ENCODE data around the gene CCDC61. TPM values are rescaled to one million over a fixed set of nuclear protein-coding genes. Genes with fewer than 3 reads are reported as not detected.
A peak's percentile ranks its signal among the peaks of the same experiment; 100 is the strongest.

Gene CCDC61
- total RNA-seq, 2 donors from 2014 or later, result 14.7 to 16.9 TPM

GRCh38 chr19:45973553-45974338 is 21.5 kb upstream of the CCDC61 start, which contains the start of gene NOVA2:
TSS of gene NOVA2 (minus strand) at chr19:45973865. CDS start at chr19:45973351, 514 bp downstream.
- Histone ChIP-seq H3K4me3 (peak within 1 kb of the TSS; percentile 45), H3K36me3 (no peaks in the 10 kb centered on the region), H3K9me3 (no peaks in the 10 kb centered on the region), H3K27ac (no peak within 1 kb of the TSS), H3K4me1 (ENCODE audit: control insufficient read depth in 1 of 2, low read depth in 2 of 2) (no peaks in the 10 kb centered on the region), H3K27me3 (replicated peaks; ENCODE audit: insufficient read depth) (peaks cover 11% of the 10 kb centered on the region)
- DNase-seq (ENCODE audit: low spot score) (no peak), ATAC-seq (ENCODE audit: insufficient number of reproducible peaks, low FRiP score, low read depth) (no peak)
- TF ChIP-seq, protein P1, sequence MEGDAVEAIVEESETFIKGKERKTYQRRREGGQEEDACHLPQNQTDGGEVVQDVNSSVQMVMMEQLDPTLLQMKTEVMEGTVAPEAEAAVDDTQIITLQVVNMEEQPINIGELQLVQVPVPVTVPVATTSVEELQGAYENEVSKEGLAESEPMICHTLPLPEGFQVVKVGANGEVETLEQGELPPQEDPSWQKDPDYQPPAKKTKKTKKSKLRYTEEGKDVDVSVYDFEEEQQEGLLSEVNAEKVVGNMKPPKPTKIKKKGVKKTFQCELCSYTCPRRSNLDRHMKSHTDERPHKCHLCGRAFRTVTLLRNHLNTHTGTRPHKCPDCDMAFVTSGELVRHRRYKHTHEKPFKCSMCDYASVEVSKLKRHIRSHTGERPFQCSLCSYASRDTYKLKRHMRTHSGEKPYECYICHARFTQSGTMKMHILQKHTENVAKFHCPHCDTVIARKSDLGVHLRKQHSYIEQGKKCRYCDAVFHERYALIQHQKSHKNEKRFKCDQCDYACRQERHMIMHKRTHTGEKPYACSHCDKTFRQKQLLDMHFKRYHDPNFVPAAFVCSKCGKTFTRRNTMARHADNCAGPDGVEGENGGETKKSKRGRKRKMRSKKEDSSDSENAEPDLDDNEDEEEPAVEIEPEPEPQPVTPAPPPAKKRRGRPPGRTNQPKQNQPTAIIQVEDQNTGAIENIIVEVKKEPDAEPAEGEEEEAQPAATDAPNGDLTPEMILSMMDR (IDR thresholded peaks at IDR 0.05), result no peak

DNA sequence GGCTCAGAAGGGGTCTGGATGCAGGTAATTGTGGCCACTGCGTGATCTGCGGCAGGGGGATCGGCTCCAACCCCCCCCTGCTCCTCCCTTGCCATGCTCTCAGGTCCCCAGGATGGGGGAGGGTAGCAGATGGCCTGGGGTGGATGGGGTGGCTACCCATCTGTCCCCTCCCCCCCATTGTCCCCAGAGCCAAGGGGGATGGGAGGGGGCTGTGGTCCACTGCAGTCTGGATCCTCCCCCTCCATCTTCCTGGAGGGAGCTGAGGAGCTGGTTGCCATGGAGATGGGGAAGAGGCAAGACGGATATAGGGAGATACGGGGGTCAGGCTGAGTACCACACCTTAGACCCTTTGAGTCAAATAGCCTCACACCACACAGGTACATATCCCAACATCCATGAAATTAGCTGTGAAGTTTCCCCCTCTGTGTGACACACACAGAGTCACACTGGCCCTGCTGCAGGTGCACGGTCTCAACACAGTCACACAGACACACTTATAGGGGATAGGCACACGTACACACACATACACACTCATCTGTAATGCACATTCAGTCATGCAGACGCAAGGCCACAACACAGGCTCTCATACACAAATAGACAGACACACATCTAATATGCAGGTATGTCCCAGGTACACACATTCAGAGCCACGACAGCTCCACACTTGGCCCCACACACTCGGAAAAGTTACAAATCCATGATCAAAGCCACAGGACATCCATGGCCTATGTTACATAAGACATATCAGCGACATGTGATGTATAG is 19.8 kb upstream of the CCDC61 start:
- DNase-seq (ENCODE audit: low spot score), result no peak
- H3K36me3 ChIP-seq, result no peaks in the 10 kb centered on the region
- no peak for ATAC-seq (ENCODE audit: insufficient number of reproducible peaks, low FRiP score, low read depth)
- H3K27ac ChIP-seq, result no peak overlapping the region
- no peaks in the 10 kb centered on the region for H3K9me3 ChIP-seq
- TF ChIP-seq, protein P1 (IDR thresholded peaks at IDR 0.05), result no peak
- H3K4me1 ChIP-seq (ENCODE audit: control insufficient read depth in 1 of 2, low read depth in 2 of 2), result no peaks in the 10 kb centered on the region
- no peak overlapping the region for H3K4me3 ChIP-seq
- H3K27me3 ChIP-seq (replicated peaks; ENCODE audit: insufficient read depth), result peaks cover 11% of the 10 kb centered on the region

- H3K27me3 ChIP-seq (replicated peaks; ENCODE audit: insufficient read depth), result peaks cover 11% of the 10 kb centered on the region
Measured at GRCh38 chr19:45976178-45976577, 19.1 kb upstream of the CCDC61 start.

GRCh38 chr19:45978156-45978555 is 17.1 kb upstream of the CCDC61 start:
- Histone ChIP-seq H3K36me3 (no peaks in the 10 kb centered on the region), H3K27me3 (replicated peaks; ENCODE audit: insufficient read depth) (peaks cover 5% of the 10 kb centered on the region), H3K4me1 (ENCODE audit: control insufficient read depth in 1 of 2, low read depth in 2 of 2) (no peaks in the 10 kb centered on the region), H3K4me3 (no peak overlapping the region), H3K27ac (no peak overlapping the region), H3K9me3 (no peaks in the 10 kb centered on the region)
- ATAC-seq (ENCODE audit: insufficient number of reproducible peaks, low FRiP score, low read depth) (no peak), DNase-seq (ENCODE audit: low spot score) (no peak)
- TF ChIP-seq, protein P1 (IDR thresholded peaks at IDR 0.05), result no peak

More at GRCh38 chr19:45976178-45976577, 19.1 kb upstream of the CCDC61 start:
- Histone ChIP-seq H3K27ac (no peak overlapping the region), H3K9me3 (no peaks in the 10 kb centered on the region), H3K36me3 (no peaks in the 10 kb centered on the region), H3K4me1 (ENCODE audit: control insufficient read depth in 1 of 2, low read depth in 2 of 2) (no peaks in the 10 kb centered on the region), H3K4me3 (no peak overlapping the region)
- TF ChIP-seq, protein P1 (IDR thresholded peaks at IDR 0.05), result no peak
- DNase-seq (ENCODE audit: low spot score), result no peak
- ATAC-seq (ENCODE audit: insufficient number of reproducible peaks, low FRiP score, low read depth), result no peak

- H3K9me3 ChIP-seq, result no peaks in the 10 kb centered on the region
- H3K4me3 ChIP-seq, result no peak overlapping the region
- H3K27ac ChIP-seq, result no peak overlapping the region
- TF ChIP-seq, protein P1 (IDR thresholded peaks at IDR 0.05), result no peak
- DNase-seq (ENCODE audit: low spot score), result no peak
- H3K27me3 ChIP-seq (replicated peaks; ENCODE audit: insufficient read depth), result no peaks in the 10 kb centered on the region
- ATAC-seq (ENCODE audit: insufficient number of reproducible peaks, low FRiP score, low read depth), result no peak
- H3K4me1 ChIP-seq (ENCODE audit: control insufficient read depth in 1 of 2, low read depth in 2 of 2), result no peaks in the 10 kb centered on the region
- H3K36me3 ChIP-seq, result no peaks in the 10 kb centered on the region
Measured at GRCh38 chr19:45981350-45981749, 13.9 kb upstream of the CCDC61 start.

Data from thoracic aorta (tissue), 2 donors.